BLaER1 treated with 17β-estradiol and CSF1 and Interleukin-3, amounts not matched to agents 10 nM and 100 nM (cell line): ENCODE measurements around the gene MMP27.

Source experiments
- H3K27ac ChIP-seq, 11 experiments: shearing (Covaris generic); formaldehyde crosslinking; 2 replicates each; pipeline ENCODE4 v1.8.1; 2022
- H3K27me3 ChIP-seq, 11 experiments: shearing (Covaris generic); formaldehyde crosslinking; 2 replicates each; pipeline ENCODE4 v1.8.1; 2022
- H3K36me3 ChIP-seq, 11 experiments: shearing (Covaris generic); formaldehyde crosslinking; 2 replicates each; pipeline ENCODE4 v1.8.1; 2022
- H3K4me1 ChIP-seq, 10 experiments: shearing (Covaris generic); formaldehyde crosslinking; 2 replicates each; pipeline ENCODE4 v1.8.1; 2022
- H3K4me2 ChIP-seq, 11 experiments: shearing (Covaris generic); formaldehyde crosslinking; 2 replicates each; pipeline ENCODE4 v1.8.1; 2022
- H3K4me3 ChIP-seq, 10 experiments: shearing (Covaris generic); formaldehyde crosslinking; 2 replicates each; pipeline ENCODE4 v1.8.1; 2022
- H3K9ac ChIP-seq, 11 experiments: shearing (Covaris generic); formaldehyde crosslinking; 2 replicates each; pipeline ENCODE4 v1.8.1; 2022
- H3K9me3 ChIP-seq, 11 experiments: shearing (Covaris generic); formaldehyde crosslinking; replicated peaks in 1 of 11; 2 replicates each; pipeline ENCODE4 v1.8.1; 2022
- H4K20me1 ChIP-seq, 11 experiments: shearing (Covaris generic); formaldehyde crosslinking; 2 replicates each; pipeline ENCODE4 v1.8.1; 2022
- Cebpa-rat ChIP-seq, 11 experiments: shearing (Covaris generic); IDR thresholded peaks; 2 replicates each; pipeline ENCODE4 v1.8.1; 2022

Gene MMP27

GRCh38 chr11:102709201-102709945, 3.8 kb upstream of the MMP27 start:
- H3K4me3 ChIP-seq, result no peak overlapping the region
- no peaks in the 10 kb centered on the region for H3K9me3 ChIP-seq
- H3K4me1 ChIP-seq, result peaks cover 0 to 94% (median 0%) of the 10 kb centered on the region in 10 experiments; a peak in 8 of 20 replicates
- H3K27ac ChIP-seq, result peak overlapping the region in 4 of 11 experiments; percentile 18 to 85 (median 68); a peak in 6 of 22 replicates
- peak overlapping the region in 4 of 11 experiments; percentile 35 to 73 (median 64); a peak in 8 of 22 replicates for H3K4me2 ChIP-seq
- peak overlapping the region in 2 of 11 experiments; percentile 55 to 65; a peak in 3 of 22 replicates for H3K9ac ChIP-seq
- TF ChIP-seq Cebpa-rat (IDR thresholded peaks at IDR 0.05), result peak in 4 of 11 experiments; percentile 44 to 73 (median 57); a peak in 4 of 22 replicates
- H3K27me3 ChIP-seq, result no peaks in the 10 kb centered on the region
- H3K36me3 ChIP-seq, result no peaks in the 10 kb centered on the region
- no peaks in the 10 kb centered on the region for H4K20me1 ChIP-seq

- Histone ChIP-seq H3K36me3 (no peaks in the 10 kb centered on the region), H4K20me1 (no peaks in the 10 kb centered on the region)
Observed at GRCh38 chr11:102708654-102709053, 3.1 kb upstream of the MMP27 start.

GRCh38 chr11:102704841-102705240, 728 bp downstream of the MMP27 start:
- Histone ChIP-seq H3K4me3 (no peak overlapping the region), H3K27me3 (no peaks in the 10 kb centered on the region), H3K9ac (no peak overlapping the region), H3K4me1 (peaks cover 0 to 78% (median 2%) of the 10 kb centered on the region in 10 experiments; a peak in 9 of 20 replicates), H3K4me2 (peak overlapping the region in 3 of 11 experiments; percentile 6 to 27 (median 18); a peak in 4 of 22 replicates), H3K27ac (no peak overlapping the region), H3K9me3 (no peaks in the 10 kb centered on the region), H4K20me1 (no peaks in the 10 kb centered on the region), H3K36me3 (no peaks in the 10 kb centered on the region)
- no peak for TF ChIP-seq Cebpa-rat (IDR thresholded peaks at IDR 0.05)

More at GRCh38 chr11:102708654-102709053, 3.1 kb upstream of the MMP27 start:
- Histone ChIP-seq H3K4me3 (no peak overlapping the region), H3K4me1 (peaks cover 0 to 95% (median 0%) of the 10 kb centered on the region in 10 experiments; a peak in 8 of 20 replicates), H3K27ac (peak overlapping the region in 3 of 11 experiments; percentile 61 to 85 (median 74); a peak in 6 of 22 replicates), H3K9ac (peak overlapping the region in 2 of 11 experiments; percentile 55 to 65; a peak in 3 of 22 replicates), H3K4me2 (peak overlapping the region in 4 of 11 experiments; percentile 35 to 73 (median 64); a peak in 8 of 22 replicates), H3K27me3 (no peaks in the 10 kb centered on the region), H3K9me3 (no peaks in the 10 kb centered on the region)
- TF ChIP-seq Cebpa-rat (IDR thresholded peaks at IDR 0.05), result no peak

GRCh38 chr11:102703826-102704493, 1.6 kb downstream of the MMP27 start:
- H3K27ac ChIP-seq, result no peak overlapping the region
- H3K4me2 ChIP-seq, result peak overlapping the region in 2 of 11 experiments; percentile 6 to 18; a peak in 3 of 22 replicates
- H3K4me3 ChIP-seq, result no peak overlapping the region
- no peaks in the 10 kb centered on the region for H3K27me3 ChIP-seq
- no peak overlapping the region for H3K9ac ChIP-seq
- no peak for TF ChIP-seq Cebpa-rat (IDR thresholded peaks at IDR 0.05)
- H4K20me1 ChIP-seq, result no peaks in the 10 kb centered on the region
- H3K9me3 ChIP-seq, result no peaks in the 10 kb centered on the region
- no peaks in the 10 kb centered on the region for H3K36me3 ChIP-seq
- peaks cover 0 to 69% (median 2%) of the 10 kb centered on the region in 10 experiments; a peak in 9 of 20 replicates for H3K4me1 ChIP-seq

DNA sequence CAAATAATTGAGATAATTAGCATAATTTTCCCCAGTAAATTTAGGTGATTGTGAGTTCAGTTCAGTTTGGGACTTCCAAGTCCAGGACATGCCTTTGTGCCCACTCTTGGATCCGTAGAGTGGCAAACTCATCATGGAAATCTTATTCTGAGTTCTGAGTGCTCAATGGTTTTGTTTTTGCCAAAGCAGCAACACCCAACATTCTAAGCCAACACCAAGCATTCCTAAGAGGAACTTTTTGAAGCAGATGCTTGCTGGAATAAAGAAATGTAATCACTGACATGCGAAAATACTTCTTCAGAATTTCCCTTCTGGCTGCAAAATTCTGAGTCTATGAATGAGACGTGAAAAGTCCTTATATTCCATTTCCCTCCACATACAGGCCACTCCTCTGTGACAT, 10.4 kb downstream of the MMP27 start:
- Histone ChIP-seq H3K4me2 (no peak overlapping the region), H3K9me3 (no peaks in the 10 kb centered on the region), H3K27ac (no peak overlapping the region), H4K20me1 (no peaks in the 10 kb centered on the region), H3K36me3 (no peaks in the 10 kb centered on the region), H3K4me3 (no peak overlapping the region), H3K4me1 (no peaks in the 10 kb centered on the region), H3K27me3 (no peaks in the 10 kb centered on the region), H3K9ac (no peak overlapping the region)
- no peak for TF ChIP-seq Cebpa-rat (IDR thresholded peaks at IDR 0.05)

GRCh38 chr11:102685754-102686153, 19.8 kb downstream of the MMP27 start:
- TF ChIP-seq Cebpa-rat (IDR thresholded peaks at IDR 0.05), result no peak
- H3K4me2 ChIP-seq, result peak overlapping the region in 4 of 11 experiments; percentile 0 to 31 (median 17); a peak in 3 of 22 replicates
- peak overlapping the region in 3 of 11 experiments; percentile 41 to 55 (median 54); a peak in 5 of 22 replicates for H3K27ac ChIP-seq
- H3K27me3 ChIP-seq, result no peaks in the 10 kb centered on the region
- H3K4me3 ChIP-seq, result no peak overlapping the region
- H3K36me3 ChIP-seq, result no peaks in the 10 kb centered on the region
- H3K9me3 ChIP-seq, result peaks cover 0 to 15% (median 7%) of the 10 kb centered on the region in 11 experiments; a peak in 12 of 22 replicates
- no peaks in the 10 kb centered on the region for H4K20me1 ChIP-seq
- H3K4me1 ChIP-seq, result peaks cover 10 to 29% (median 15%) of the 10 kb centered on the region in 10 experiments
- no peak overlapping the region for H3K9ac ChIP-seq

DNA sequence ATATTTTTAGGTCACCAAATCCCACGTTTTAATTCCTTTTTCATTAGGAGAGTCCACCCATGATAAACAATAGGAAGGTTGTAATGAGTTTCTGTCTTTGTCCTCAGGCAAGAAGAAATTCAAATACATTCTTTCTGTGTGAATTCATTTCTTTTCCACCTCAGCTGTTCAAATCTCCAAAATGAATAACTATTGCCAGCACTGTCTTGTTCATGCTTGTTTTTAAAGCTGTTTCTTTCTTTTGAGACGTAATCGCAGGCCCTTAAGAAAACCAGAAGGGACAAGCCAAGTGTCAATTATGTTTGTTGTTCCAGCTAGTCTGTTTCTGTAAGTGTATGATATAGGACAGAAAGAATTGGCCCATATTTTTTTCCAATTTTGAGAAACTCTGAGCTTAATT, 20.2 kb downstream of the MMP27 start:
- H3K4me3 ChIP-seq, result no peak overlapping the region
- peak overlapping the region in 1 of 11 experiments; percentile 54; a peak in 1 of 22 replicates for H3K27ac ChIP-seq
- H3K4me1 ChIP-seq, result peaks cover 10 to 31% (median 15%) of the 10 kb centered on the region in 10 experiments
- H4K20me1 ChIP-seq, result no peaks in the 10 kb centered on the region
- peak overlapping the region in 2 of 11 experiments; percentile 16 to 31; a peak in 1 of 22 replicates for H3K4me2 ChIP-seq
- no peak for TF ChIP-seq Cebpa-rat (IDR thresholded peaks at IDR 0.05)
- no peaks in the 10 kb centered on the region for H3K27me3 ChIP-seq
- H3K9me3 ChIP-seq, result peaks cover 0 to 15% (median 7%) of the 10 kb centered on the region in 11 experiments; a peak in 12 of 22 replicates
- H3K9ac ChIP-seq, result no peak overlapping the region
- no peaks in the 10 kb centered on the region for H3K36me3 ChIP-seq

- Histone ChIP-seq H3K27me3 (no peaks in the 10 kb centered on the region), H3K27ac (no peak overlapping the region), H3K4me2 (no peak overlapping the region), H3K9ac (no peak overlapping the region), H3K9me3 (peaks cover 0 to 15% (median 7%) of the 10 kb centered on the region in 11 experiments; a peak in 11 of 22 replicates), H4K20me1 (no peaks in the 10 kb centered on the region), H3K4me1 (peaks cover 13 to 45% (median 25%) of the 10 kb centered on the region in 10 experiments), H3K36me3 (no peaks in the 10 kb centered on the region), H3K4me3 (no peak overlapping the region)
- no peak for TF ChIP-seq Cebpa-rat (IDR thresholded peaks at IDR 0.05)
Observed at GRCh38 chr11:102683277-102683676, 22.3 kb downstream of the MMP27 start.

DNA sequence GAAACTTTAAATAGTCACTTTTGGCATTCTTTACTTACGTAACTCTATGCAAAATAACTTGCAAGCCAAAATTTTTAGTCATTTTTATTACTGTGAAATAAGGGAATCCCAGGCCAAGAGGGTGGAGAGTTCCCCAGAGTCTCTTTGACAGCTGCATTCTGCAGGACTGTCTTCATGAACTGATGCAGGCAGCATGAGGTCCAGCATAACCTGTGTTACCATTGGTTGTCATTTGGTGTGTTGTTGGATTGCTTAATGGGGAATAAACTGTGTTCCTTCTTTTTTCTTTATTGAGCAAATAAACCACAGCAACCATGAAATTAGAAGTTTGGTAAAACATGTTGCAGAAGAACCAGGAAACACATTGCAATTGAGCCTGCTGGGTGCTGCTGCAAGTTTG, 24.6 kb downstream of the MMP27 start:
- no peak overlapping the region for H3K27ac ChIP-seq
- no peaks in the 10 kb centered on the region for H3K27me3 ChIP-seq
- no peaks in the 10 kb centered on the region for H4K20me1 ChIP-seq
- H3K4me1 ChIP-seq, result peaks cover 4 to 37% (median 11%) of the 10 kb centered on the region in 10 experiments; a peak in 18 of 20 replicates
- TF ChIP-seq Cebpa-rat (IDR thresholded peaks at IDR 0.05), result peak in 2 of 11 experiments; percentile 16 to 28; a peak in 1 of 22 replicates
- peaks cover 0 to 12% (median 7%) of the 10 kb centered on the region in 11 experiments; a peak in 10 of 22 replicates for H3K9me3 ChIP-seq
- no peak overlapping the region for H3K4me3 ChIP-seq
- H3K36me3 ChIP-seq, result no peaks in the 10 kb centered on the region
- peak overlapping the region in 2 of 11 experiments; percentile 4 to 24; a peak in 3 of 22 replicates for H3K4me2 ChIP-seq
- no peak overlapping the region for H3K9ac ChIP-seq
